Measurements from ENCODE around the gene TTLL4.

DNA sequence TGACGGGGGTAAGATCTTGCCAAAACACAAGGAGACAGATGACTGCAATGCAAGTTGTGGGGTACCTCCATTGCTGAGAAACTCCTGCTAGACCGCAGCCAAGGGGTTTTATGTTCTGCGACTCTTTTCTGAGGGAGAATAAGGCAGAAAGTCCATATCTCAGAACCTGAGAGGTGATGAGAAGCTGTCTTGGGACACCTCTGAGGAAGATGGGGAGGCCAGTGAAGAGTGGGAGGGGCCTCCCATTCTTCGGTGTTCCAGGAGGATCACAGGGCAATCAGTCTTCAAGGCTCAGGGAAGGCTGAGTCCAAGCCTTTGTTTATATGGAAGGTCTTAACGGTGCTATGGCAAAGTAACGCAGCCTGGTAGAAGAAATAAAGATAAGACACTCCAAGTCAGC, 89.4 kb downstream of the TTLL4 start:
- TF ChIP-seq EZH2phosphoT487 (IDR thresholded peaks at IDR 0.05; ENCODE audit: borderline replicate concordance, low read depth, low read length) = no peak
- TF ChIP-seq, protein P1, sequence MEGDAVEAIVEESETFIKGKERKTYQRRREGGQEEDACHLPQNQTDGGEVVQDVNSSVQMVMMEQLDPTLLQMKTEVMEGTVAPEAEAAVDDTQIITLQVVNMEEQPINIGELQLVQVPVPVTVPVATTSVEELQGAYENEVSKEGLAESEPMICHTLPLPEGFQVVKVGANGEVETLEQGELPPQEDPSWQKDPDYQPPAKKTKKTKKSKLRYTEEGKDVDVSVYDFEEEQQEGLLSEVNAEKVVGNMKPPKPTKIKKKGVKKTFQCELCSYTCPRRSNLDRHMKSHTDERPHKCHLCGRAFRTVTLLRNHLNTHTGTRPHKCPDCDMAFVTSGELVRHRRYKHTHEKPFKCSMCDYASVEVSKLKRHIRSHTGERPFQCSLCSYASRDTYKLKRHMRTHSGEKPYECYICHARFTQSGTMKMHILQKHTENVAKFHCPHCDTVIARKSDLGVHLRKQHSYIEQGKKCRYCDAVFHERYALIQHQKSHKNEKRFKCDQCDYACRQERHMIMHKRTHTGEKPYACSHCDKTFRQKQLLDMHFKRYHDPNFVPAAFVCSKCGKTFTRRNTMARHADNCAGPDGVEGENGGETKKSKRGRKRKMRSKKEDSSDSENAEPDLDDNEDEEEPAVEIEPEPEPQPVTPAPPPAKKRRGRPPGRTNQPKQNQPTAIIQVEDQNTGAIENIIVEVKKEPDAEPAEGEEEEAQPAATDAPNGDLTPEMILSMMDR (conservative IDR thresholded peaks at IDR 0.05; ENCODE audit: low read length) = no peak

Measured in OCI-LY7 (cell line).